NCI-H82 treated with DMSO at 0.1 percent for 48 hours (cell line): ENCODE results near the gene RANBP9.
A peak's percentile ranks its signal among the peaks of the same experiment; 100 is the strongest.

Source experiments
- DNase-seq: peaks from one replicate; lab custom pipeline; 2025; ENCODE audit not compliant: unreplicated experiment; lab: John Stamatoyannopoulos, UW

RANBP9 gene

DNA sequence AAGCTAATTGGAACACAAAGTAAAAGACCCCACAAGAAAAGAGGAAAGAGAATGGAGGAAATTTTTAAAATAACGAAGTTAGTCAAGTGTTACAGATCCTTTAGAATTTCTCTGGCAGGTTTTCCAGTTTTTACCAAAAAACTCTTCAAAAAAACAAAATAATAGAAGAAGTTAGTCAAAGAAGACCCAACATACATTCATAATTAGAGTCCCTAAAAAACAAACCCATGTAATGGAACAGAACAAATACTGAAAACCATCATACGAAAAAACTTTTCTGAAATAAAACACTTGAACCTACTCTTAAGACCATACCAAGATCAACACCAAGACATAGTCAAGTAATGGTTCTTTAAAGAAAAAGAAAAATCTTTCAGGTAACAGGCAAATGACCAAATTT is 31.6 kb downstream of the RANBP9 start:
- no peak for DNase-seq

DNA sequence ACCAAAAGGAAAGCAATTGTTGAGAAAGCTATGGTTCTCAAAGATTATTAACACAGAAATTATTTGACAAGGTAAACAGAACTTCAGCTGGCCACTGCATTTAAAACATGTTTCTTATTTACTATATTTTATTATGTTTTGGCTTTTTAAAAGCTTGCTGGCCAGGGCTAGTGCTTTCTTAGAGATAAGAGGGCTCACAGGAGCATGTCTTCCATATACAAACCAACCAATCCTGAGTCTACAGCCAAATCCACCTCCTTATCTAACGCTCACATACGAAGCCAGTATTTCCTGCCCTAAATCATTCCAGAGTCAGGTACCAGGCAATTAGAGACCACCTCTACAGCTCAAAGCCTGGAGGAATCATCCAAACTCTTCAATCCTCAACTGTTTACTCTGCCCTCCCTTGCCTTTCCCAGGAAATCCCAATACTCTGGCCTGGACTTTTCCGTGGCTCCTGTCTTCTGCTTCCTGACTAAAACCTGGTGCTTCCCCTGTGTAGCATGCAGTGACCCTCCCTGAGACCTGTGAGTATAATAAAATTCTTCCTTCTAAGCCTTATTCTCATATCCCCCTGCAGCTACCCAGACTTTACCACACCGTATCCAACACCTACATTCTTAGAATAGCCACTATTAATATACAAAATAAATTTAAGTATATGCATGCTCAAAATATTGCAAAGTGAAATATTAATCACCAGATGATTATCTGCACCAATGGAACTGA is 33.2 kb downstream of the RANBP9 start:
- no peak for DNase-seq

DNA sequence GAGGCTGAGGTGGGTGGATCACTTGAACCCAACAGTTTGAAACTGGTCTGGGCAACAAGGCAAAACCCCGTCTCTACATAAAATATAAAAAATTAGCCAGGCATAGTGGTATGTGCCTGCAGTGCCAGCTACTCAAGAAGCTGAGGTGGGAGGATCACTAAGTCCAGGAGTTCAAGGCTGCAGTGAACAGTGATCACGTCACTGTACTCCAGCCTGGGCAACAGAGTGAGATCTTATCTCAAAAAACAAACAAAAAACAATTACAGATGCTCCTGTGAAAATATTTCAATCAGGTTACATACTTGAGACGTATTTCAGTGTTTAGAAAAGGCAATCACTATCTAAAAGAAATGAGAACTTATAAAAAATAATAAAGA is 33.8 kb downstream of the RANBP9 start:
- DNase-seq: no peak

DNA sequence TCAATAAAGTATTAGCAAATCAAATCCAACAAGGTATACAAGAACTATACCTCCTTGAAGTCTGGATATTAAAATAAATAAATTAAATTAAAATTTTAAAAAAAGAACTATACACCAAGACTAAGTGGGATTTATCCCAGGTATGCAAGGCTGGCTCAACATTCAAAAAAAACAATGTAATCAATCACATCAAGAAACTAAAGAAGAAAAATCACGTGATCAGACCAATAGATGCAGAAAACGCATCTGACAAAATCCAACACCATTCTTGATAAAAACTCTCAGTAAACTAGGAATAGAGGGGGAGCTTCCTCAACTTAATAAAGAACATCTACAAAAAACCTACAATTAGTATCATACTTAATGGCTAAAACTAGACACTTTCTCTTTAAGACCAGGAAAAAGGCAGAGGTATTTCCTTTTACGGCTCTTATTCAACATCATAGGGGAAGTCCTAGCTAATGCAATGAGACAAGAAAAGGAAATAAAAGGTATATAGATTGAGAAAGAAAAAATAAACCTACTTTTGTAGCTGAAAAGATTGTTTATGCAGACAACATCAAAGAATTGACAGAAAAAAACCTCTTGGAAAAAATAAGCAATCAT is 35.0 kb downstream of the RANBP9 start:
- DNase-seq: no peak

DNA sequence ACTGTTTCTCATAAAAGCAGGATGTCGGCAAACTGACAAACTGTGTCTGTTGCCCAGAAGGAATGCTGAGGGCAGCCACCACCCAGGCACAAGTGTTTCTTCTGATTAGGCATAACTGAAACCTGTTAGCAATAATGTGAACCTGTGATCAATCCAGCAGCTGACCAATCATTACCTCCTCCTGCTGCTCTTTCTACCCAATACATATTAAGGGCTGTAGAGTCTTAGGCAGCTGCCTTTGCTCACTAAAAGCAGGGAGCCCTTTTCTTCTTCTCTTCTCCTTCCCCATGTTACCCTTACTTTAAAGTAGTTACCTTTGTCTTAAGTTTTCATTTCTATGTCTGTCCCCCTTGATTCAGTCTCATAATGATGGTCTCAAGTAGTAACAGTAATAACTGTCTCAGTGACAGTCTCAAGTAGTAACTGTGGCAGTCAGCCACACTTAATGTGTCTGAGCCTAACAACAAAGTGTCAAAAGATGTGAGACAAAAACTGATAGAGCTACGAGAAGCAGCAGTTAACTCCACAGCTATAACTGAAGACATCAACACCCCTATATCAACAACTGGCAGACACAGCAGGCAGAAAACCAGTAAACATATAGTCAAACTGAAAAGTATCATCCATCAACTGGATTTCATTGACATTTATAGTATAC is 37.0 kb downstream of the RANBP9 start:
- DNase-seq: no peak

DNA sequence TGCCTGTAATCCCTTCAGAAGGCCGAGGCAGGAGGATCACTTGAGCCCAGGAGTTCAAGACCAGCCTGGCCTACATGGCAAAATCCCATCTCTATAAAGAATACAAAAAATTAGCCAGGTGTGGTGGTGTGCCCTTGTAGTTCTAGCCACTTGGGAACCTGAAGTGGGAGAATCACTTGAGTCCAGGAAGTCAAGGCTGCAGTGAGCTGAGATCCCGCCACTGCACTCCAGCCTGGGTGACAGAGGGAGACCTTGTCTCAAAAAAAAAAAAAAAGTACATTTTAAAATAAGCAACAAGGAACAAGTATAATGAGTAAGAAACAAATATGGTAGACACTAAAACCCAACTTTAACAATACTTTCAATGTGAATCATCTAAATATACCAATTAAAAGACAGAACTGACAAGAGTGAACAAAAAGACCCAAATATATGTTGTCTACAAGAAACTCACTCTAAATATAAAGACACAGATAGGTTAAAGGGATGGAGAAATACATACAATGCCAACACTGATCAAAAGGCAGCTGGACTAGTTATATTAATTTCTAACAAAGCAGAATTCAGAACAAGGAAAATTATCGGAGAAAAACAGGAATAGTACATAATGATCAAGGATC is 37.7 kb downstream of the RANBP9 start:
- DNase-seq: no peak

DNA sequence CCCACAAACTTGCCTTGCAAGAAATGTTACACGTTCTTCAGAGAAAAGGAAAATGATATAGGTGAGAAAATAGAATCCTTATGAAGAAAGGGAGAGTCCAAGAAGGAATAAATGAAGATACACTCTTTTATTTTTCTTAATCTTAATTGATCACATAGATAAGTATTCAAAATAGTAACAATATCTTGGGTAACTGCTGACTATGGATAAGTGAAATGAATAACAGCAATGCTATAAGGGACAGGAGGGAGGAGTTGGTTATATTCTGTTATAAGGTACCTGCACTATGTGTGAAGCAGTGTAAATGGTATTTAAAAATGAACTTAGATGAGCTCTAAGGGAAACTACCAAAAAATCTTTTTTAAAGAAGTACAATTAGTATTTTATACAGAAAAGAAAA is 38.3 kb downstream of the RANBP9 start:
- DNase-seq: no peak

DNA sequence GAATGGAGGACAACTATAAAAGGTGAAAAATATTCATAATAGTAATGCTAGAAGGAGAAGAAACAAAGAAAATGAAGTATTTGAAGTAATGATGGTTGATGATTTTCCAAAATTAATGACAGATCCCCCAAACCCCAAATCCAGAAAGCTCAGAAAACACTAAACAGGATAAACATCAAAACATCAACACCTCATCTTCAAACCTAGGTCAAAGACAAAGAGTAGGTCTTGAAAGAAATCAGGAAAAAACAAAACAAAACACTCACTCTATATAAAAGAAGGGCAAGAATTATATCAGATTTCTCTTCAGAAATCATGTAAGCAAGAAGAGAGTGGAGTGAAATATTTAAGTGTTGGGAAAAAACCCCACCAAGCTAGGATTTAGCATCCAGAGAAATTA is 38.7 kb downstream of the RANBP9 start:
- DNase-seq: no peak

DNA sequence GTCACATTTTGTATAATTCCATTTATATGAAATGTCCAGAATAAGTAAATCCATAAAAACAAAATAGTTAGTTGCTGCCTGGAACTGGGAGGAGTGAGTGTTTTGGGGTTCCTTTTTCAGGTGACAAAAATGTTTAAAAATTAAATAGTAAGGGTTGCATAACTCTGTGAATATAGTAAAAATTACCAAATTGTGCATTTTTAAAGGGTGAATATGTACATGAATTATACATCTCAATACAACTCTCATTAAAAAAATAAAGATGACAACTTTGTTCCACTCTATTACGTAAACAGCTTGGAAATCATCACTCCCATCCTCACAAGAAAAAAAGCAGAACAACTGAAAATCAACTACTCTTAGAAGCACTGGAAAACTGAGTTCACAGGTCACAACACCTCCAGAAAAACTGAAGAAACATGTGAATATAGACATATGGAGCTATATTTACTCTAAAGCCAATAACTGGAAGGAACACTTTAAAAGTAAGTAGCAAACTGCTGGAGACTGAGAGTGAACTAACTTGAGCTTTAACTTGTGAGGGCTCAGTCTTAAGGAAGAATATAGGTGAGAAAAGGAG is 40.0 kb downstream of the RANBP9 start:
- no peak for DNase-seq

DNA sequence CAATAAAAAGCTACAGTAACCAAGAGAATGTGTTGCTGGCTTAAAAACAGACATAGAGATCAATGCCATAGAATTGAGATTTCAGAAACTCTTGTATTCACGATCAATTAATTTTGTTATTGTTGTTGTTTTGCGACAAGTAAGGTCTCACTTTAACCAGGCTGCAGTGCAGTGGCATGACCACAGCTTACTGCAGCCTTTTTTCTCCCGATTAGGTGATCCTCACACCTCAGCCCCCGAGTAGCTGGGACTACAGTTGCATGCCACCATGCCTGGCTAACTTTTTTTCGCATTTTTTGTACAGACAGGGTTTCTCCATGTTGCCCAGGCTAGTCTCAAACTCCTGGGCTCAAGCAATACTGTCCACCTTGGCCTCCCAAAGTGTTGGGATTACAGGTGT is 42.2 kb downstream of the RANBP9 start:
- no peak for DNase-seq

DNA sequence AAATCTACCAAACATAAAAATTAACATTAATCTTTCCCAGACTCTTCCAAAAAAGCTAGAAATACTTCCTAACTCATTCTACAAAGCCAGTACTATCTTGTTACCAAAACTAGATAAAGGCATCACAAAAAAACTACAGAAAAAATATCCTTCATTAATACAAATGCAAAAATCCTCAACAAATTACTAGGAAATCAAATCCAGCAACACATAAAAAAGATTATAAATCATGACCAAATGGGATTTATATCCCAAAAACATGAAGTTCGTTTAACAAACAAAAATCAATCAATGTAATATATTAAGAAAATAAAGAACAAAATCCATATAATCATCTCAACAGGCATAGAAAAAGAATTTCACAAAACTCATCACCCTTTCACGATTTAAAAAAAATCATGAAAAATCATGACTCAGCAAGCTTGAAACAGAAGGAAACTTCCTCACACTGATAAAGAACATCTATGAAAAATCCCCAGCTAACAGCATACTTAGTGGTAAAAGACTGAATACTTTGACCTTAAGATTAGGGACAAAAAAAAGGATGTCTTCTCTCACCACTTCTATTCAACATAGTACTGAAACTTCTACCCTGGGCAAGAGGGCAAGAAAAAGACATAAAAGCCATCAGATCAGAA is 43.2 kb downstream of the RANBP9 start:
- no peak for DNase-seq

DNA sequence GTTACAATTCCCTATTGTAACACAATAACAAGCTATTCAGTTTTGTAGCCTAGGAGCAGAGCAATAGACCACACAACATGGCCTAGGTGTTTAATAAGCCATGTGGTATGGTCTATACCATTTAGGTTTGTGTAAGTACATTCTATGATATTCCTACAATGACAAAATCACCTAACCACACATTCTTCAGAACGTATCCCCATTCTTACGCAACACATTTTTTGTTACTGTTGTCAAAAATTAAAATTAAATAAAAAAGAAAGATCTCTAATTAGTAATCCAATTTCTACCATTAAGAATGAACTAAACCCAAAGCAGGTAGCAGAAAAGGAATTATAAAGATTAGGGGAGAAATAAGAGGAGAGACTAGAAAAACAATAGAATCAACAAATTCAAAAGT is 44.0 kb downstream of the RANBP9 start:
- no peak for DNase-seq

DNA sequence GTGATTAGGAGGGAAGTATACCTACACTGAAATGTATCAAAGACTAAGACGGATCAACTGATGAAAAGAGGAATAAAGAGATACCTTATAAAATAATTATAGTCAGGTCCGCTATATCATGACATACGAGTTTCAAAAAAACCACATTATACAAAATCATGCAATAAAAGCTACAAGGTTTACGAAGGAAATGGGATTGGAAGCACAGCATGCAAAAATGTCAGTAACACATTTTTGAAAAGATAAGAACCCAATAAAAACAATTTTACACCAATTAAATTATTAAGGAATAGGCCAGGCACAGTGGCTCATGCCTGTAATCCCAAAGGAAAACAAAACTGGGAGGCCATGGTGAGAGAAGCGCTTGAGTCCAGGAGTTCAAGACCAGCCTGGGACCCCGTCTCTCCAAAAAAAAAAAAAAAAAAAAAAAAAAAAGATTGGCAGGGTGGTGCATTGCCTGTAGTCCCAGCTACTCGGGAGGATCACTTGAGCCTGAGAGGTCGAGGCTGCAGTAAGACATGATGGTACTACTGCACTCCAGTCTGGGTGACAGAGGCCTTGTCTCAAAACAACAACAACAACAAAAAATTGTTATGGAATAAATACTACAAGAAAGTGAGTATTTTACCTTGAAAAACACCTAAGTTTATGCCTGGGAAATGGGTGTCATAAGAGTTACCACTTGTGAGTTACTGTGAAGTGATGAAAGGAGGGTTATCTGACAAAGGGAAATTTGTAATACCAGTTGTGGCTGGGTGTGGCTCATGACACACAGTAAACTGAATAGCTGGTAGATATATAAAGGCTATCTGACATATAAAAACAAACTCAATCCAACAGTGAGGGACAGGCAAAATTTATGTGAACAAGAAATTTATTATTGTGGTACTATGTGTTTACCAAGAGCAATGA is 45.2 kb downstream of the RANBP9 start:
- DNase-seq: no peak

DNA sequence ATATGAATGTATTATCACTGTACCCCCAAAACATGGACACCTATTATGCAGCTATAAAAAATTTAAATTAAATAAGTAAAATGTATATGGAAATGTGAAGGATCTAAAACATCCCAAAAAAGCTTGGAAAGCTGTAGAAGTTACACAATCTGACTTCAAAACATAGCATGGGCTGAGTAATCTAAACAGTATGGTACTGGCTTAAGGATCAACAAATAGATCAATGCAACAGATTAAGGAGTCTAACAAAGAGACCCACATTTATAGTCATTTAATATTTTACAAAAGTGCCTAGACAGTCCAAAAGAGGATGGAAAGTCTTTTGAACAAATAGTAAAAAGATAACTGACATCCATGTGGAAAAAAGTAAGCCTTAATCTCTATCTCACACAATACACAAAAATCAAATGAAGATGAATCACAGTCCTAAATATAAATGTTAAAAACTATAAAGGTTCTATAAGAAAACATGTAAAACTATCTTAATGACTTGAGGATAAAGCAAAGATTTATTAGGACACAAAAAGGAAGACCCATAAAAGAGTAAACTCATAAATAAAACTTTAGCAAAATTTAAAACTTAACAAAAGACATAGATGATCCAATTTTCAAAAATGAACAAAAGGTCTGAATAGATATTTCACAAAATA is 46.8 kb downstream of the RANBP9 start:
- no peak for DNase-seq

DNA sequence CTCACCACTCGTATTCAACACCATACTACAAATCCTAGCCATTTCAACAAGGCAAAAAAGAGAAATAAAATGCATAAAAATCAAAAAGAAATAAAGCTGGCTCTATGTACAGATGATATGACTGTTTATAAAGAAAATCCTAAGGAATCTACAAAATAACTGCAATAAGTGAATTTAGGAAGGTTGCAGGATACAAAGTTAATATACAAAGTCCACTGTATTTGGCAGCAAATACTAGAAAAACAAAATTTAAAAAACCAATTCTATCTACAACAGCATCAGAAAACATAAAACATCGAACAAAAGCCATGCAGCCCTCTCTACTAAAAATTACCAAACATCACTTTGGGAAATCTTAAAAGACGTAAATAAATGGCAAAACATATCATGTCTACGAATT is 47.6 kb downstream of the RANBP9 start:
- DNase-seq: no peak

DNA sequence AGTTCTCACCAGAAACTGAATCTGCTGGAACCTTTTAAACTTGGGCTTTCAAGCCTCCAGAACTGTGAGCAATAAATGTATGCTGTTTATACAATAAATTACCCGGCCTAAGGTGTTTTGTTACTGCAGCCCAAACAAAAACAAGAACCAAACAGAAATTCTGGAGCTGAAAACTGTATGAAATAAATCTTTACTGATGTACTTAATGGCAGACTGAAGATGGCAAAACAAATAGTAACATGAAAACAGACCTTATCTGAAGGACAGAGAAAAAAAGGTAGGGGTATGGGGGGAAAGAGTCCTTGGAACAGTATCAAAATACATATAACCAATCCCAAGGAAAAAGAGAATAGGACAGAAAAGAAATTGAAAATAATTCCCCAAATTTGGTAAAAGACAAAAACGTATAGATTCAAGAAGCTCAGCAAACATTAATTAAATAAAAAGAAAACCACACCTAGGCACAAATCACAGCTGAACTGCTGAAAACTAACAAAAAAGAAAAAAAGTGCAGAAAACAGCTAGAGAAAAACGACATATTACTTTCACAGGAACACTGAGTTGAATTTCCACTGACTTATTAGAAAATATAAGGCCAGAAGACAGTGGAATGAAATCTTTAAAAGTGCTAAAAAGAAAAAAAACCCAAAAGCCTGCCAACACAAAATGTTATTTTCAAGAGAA is 48.8 kb downstream of the RANBP9 start:
- DNase-seq: no peak

DNA sequence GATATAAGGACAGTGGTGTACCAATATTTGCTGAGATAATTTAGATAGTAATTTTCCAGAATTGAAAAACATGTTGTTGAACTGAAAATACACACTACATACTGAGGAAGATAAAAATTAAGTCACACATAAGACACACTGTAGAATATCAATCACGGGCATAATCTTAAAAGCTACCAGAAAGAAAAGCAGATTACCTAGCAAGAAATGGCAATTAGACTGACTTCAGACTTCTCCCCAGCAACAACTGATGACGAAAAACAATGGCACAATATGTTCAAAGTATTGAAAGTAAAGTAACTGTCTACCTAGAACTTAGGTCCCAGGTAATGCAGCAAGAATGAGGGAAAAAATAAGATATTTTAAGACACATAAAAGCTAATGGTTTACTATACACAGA is 50.0 kb downstream of the RANBP9 start:
- DNase-seq: peak; percentile 32

DNA sequence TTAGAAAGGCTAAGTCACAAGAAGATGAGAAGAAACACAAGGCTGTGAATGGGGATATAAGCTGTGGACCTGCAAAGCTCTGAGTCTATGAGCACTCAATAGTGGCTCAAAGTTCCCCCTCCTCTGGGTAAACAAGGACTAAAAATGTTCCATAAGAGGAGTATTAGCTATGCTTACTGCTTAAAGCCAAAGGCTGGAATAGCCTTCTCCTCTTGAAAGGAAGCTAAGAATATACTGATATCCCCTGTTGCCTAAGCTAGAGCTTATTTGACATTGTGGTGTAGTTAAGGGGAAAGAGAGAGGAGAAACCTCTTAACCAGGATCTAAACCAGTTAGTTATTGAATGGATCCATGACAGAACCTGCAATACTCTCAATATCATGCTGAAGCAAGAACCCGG is 50.7 kb downstream of the RANBP9 start:
- no peak for DNase-seq

DNA sequence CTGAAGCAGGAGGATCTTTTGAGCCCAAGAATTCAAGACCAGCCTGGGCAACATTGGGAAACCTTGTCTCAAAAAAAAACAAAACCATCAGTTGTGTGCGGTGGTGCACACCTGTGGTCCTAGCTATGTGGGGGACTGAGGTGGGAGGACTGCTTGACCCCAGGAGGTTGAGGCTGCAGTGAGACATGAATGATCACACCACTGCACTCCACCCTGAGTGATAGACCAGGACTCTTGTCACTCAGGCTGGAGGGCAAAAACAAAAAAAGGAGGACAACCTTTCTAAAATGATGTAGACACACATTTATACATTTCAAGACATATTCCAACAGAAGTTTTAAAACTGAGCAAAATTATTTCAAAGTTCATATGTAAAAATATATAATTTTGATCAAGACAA is 51.4 kb downstream of the RANBP9 start:
- no peak for DNase-seq
